BJ (cell line): ENCODE measurements around the gene DBNDD1. TPM values are rescaled to one million over a fixed set of nuclear protein-coding genes. Genes with fewer than 3 reads are reported as not detected.

ENCODE experiments used
- CTCF ChIA-PET: fragments of 350-600 bp; formaldehyde crosslinking; extraction: SDS; loops from one replicate; lab custom pipeline; 2021; ENCODE audit warnings: antibody characterized with exemption, inconsistent platforms; lab: Yijun Ruan, JAX
- POLR2A ChIA-PET: fragments of 300-600 bp; sonication (Branson Sonifier 250); formaldehyde crosslinking; extraction: SDS; loops from one replicate; lab custom pipeline; 2021; ENCODE audit warnings: antibody characterized with exemption; lab: Charles Lee
- DNase-seq: peaks from one replicate; pipeline ENCODE4 v3.0.0-alpha.2; 2011; ENCODE audit warnings: low read depth
- H3K27me3 ChIP-seq: 2 replicates; pipeline ENCODE4 v1.6.0; 2011; ENCODE audit warnings: low read length; ENCODE audit not compliant: control insufficient read depth, insufficient read depth
- H3K36me3 ChIP-seq: 2 replicates; pipeline ENCODE4 v1.5.1; 2011; ENCODE audit warnings: low read length; ENCODE audit not compliant: control insufficient read depth, insufficient read depth
- H3K4me3 ChIP-seq: 2 replicates; pipeline ENCODE4 v1.5.1; 2011; ENCODE audit warnings: low read depth, mild to moderate bottlenecking, control low read depth, low read length
- CTCF ChIP-seq: IDR thresholded peaks from 2 replicates; pipeline ENCODE4 v1.5.1; 2011; ENCODE audit warnings: low read depth, mild to moderate bottlenecking, control low read depth, inconsistent platforms, low read length, moderate library complexity; ENCODE audit not compliant: insufficient read depth
- polyA plus RNA-seq: library from polyadenylated mRNA; depleted of rRNA; stranded (reverse); fragments of >200 nt; gene quantifications from 2 replicates; pipeline ENCODE4 v1.2.3, GENCODE V29; 2011

Gene DBNDD1
- polyA plus RNA-seq, 1 experiment = 4.6 TPM

GRCh38 chr16:90054554-90054953, 35.3 kb upstream of the DBNDD1 start:
- Histone ChIP-seq H3K36me3 (no peaks in the 10 kb centered on the region), H3K27me3 (no peaks in the 10 kb centered on the region; the same call in 1 of the 2 replicates), H3K4me3 (no peak overlapping the region)
- ChIA-PET POLR2A (no interaction called here), CTCF (interaction anchor here (1.6 kb wide), 1 partner anchor 16 kb away, joined by 4 read pairs; no protein-coding TSS in a partner anchor)
- DNase-seq = no peak
- TF ChIP-seq CTCF = no peak

- Histone ChIP-seq H3K27me3 (no peaks in the 10 kb centered on the region), H3K36me3 (no peaks in the 10 kb centered on the region), H3K4me3 (no peak overlapping the region)
- DNase-seq = no peak
- CTCF ChIA-PET = interaction anchor here (1.6 kb wide), 1 partner anchor 17 kb away, joined by 4 read pairs; no protein-coding TSS in a partner anchor
- TF ChIP-seq CTCF = no peak
- POLR2A ChIA-PET = no interaction called here
Measured at GRCh38 chr16:90053902-90054500, 34.7 kb upstream of the DBNDD1 start.

GRCh38 chr16:90050969-90051368, 31.7 kb upstream of the DBNDD1 start:
- no peaks in the 10 kb centered on the region for H3K27me3 ChIP-seq
- DNase-seq = no peak
- POLR2A ChIA-PET = no interaction called here
- TF ChIP-seq CTCF = no peak
- no peaks in the 10 kb centered on the region for H3K36me3 ChIP-seq
- CTCF ChIA-PET = no interaction called here
- no peak overlapping the region for H3K4me3 ChIP-seq

- TF ChIP-seq CTCF = no peak
- Histone ChIP-seq H3K36me3 (no peaks in the 10 kb centered on the region), H3K4me3 (no peak overlapping the region), H3K27me3 (no peaks in the 10 kb centered on the region)
- ChIA-PET CTCF (interaction anchor here (1.9 kb wide), 1 partner anchor 33 kb away, joined by 7 read pairs; no protein-coding TSS in a partner anchor), POLR2A (no interaction called here)
- DNase-seq = no peak
Measured at GRCh38 chr16:90048737-90049330, 29.6 kb upstream of the DBNDD1 start.

- H3K4me3 ChIP-seq = no peak overlapping the region
- POLR2A ChIA-PET = no interaction called here
- CTCF ChIA-PET = interaction anchor here (0.6 to 1.9 kb wide), 2 partner anchors 30 to 33 kb away, joined by 3 to 7 read pairs; no protein-coding TSS in a partner anchor
- no peak for DNase-seq
- H3K27me3 ChIP-seq = no peaks in the 10 kb centered on the region
- no peak for TF ChIP-seq CTCF
- peaks cover 2% of the 10 kb centered on the region for H3K36me3 ChIP-seq
Measured at GRCh38 chr16:90048347-90048722, 29.1 kb upstream of the DBNDD1 start.
